ENCODE data around the gene DLAT.
"Not testable (repeated sequence)": the region's sequence is repeated elsewhere in the genome, so short reads cannot be mapped to it uniquely, and the experiment has no call there.

Gene DLAT

DNA sequence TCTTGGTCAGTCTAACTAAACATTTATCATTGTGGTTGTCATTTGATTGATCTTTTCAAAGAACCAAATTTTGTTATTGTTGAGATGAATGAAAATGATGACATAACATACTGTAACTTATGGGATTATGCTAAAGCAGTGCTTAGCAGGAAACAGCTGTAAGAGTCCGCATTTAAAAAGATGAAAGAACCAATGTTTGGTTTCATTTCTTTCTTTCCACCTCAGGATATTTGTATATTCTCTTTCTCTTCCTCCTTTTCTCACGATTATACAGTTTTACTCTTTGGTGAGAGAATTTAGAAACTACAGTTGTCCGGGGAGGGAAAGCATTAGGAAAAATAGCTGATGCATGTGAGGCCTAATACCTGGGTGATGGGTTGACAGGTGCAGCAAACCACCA lies 25.5 kb downstream of the DLAT start:
- DNase-seq, result no peak

DNA sequence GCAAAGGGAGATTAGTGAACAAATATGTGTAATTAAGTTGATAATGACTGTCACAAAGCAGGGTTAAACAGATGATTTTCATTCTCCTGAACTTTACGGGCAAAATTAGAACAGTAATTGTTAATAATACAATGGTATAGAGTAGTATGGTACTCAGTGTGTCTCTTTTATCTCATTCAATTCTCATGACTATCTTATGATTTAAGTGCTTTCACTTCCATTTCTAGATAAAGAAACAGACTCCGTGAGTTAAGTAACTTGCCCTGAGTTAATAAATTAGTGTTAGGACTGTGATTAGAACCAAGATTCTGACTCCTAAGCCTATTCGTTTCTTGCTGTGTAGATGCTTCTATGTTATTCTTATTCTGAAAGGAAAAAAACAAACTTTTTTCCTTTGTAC lies 26.6 kb downstream of the DLAT start:
- no peak for DNase-seq

DNA sequence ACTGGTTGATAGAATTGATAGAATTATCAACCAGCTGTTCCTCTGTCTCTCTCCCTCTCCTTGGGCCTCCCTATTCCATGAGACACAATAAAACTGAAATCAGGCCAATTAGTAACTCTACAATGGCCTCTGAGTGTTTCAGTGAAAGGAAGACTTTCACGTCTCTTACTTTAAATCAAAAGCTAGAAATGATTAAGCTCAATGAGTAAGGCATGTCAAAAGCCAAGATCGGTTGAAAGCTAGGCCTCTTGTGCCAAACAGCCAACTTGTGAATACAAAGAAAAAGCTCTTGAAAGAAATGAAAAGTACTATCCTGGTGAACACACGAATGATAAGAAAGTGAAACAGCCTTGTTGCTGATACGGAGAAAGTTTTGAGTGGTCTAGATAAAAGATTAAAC lies 32.0 kb downstream of the DLAT start:
- DNase-seq, result no peak

DNA sequence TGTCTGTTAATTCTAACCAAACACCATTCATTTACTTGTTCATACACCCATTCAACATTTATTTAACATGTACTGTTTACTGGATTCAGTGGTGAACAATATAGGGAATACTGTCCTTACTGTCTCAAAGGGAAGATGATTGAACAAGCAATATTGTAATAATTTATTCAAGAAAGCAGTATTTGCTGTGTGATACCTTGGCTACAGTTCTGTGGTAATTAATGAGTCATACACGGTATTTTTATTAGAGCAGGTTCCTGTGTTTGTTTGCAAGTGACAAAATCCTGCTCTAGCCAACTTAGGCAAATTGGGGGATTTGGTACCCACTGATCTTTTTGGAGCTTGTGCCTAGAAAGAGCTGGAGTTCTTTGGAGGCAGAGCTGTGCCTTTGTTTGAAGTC lies 32.9 kb downstream of the DLAT start:
- DNase-seq, result no peak

DNA sequence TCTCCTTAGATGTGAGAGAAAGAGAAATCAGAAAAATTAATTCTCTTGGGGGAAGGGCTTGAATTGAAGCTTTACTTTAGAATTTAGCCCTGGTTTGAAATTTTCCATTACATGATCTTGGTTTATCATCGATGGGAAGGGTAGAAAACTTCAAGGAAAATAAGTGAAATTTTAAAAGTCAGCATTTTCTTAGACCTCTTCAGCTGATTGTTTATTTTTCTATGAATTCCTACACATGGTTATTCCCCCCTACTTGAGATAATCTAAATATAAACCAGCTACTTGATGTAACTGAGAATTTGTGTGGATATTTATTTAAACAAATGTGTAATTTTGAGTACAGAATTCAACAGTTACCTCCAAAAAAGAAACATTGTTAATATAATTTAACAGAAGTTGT lies 37.7 kb downstream of the DLAT start:
- DNase-seq, result no peak

DNA sequence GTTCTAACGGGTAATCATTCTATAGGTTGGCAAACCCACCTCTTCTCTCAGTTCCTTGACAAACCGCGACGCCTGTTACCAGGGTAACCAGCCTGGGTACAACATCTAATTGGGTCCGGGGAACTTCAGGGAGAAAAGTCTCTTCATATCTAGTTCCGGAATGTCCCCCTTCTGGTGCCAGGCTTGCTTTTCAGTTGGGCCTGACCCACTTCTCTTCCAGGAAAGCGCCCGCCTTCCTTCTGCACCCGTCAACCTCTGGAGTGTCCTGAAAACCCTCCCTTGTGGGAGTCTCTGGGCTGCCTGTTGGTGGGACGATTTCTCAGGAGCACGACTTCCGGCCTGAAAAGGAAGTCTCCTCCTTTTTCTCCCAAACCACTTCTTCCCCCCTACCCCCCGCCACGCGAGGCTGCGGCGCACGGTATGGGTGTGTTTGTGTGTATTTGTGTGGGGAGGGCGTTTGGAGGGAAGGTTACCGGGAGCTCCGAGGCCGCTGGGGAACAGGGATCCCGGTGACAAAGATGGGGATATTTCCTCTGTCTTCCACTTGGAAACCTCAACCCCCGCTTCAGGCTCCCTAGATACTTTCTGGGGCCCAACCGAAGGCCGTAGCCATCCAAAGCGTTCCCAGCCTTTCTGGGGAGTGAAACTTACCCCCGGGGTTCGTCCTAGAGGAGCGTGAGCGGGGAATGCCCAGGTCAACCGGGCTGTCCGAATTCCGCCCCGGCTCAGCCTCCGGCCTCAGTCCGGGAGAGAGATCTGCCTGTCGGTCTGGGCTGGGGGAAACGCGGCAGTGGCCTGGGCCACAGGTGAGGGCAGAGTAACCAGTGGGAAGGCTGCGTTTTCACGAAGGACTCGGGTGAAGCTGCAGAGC lies 49.0 kb downstream of the DLAT start, which contains the start of the genes NKAPD1 and PIH1D2:
Gene NKAPD1 (plus strand): TSS at position 359 of the 871 bp plus-strand sequence. CDS start 1,276 bp downstream, outside the sequence.
Gene PIH1D2 (minus strand): TSS at position 77 of the 871 bp plus-strand sequence. CDS start 843 bp downstream, outside the sequence.
- DNase-seq, result peak; percentile 82 to 89

DNA sequence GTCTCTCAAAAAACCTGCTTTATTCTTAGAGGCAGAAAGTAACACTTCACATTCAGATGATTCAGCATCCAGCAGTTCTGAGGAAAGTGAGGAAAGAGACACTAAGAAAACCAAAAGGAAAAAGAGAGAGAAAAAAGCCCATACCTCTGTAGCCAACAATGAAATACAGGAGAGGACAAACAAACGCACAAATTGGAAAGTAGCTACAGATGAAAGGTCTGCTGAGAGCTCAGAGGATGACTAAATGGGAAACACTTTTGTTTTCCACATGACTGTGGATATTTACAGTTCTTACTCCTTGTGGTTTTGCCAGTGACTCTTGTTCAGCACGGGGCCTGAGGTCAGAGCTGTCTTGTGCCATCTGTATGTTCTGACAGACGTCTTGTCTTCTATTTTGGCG lies 57.5 kb downstream of the DLAT start:
- DNase-seq, result no peak

DNA sequence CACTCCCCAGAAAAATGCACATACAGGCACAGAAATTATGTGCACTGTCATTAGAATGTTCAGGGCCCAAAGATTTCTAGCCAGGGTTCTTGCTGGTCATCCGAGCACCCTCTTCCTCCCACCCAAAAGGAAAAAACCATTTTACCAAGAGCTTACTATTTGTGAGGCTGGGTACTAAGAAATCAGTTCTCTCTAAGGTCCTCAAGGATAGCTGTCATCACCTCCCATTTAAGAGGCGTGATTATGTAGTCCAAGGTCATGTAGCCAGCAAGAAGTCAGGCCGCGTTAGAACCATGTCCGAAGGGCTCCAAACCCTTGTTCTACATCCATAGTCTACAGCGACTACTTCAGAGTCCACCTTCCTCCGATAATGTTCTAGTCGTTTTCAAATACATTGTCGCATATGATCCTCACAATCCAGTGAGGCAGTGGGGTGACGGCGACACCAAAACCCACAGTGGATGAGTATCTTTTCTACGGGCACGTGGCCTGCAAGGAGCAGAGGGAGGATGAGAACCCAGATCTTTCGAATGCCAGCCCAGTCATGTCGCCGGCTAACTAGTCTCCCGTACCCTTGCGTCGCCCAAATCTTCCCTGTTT lies 60.7 kb downstream of the DLAT start:
- peak in 1 of 2 donors; percentile 31 for DNase-seq

DNA sequence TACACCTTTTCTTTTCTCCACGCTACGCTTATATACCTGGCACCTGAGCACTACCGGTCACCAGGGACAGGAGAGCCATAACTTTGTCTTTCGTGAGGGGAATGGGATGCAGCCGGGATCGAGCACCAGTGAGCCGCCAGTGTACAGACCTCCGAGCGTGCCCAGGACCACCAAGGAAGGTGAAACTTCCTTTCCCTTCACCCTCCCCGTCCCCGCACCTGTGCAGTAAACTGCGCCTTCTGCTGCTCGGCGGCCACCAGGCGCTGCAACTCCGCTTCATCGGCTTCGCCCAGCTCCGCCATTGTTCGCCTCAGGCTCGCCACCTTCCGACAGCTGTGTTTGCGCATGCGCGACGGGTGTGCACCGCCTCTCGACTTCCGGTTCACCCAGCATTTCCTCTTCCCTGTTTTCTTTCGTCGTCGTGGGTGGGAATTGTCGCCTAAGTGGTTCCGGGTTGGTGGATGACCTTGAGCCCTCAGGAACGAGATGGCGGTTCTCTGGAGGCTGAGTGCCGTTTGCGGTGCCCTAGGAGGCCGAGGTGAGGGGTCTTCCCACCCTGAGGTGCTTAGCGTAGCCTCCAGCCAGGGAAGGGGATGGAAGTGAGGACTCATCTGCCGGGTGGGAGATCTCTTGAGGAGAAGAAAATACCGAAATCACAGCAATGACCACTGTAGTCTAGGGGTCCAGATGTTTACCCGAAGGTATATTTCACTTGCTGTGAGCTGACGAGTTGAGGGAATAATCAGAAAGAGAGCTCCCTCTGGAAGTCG lies 61.4 kb downstream of the DLAT start, which contains the start of the genes SDHD and TIMM8B:
Gene SDHD (plus strand): TSS at position 452 of the 770 bp plus-strand sequence. CDS start 35 bp downstream, at position 487.
Gene TIMM8B (minus strand): TSS at position 335 of the 770 bp plus-strand sequence. CDS start 33 bp downstream, at position 302.
- DNase-seq, result peak; percentile 97 to 98

DNA sequence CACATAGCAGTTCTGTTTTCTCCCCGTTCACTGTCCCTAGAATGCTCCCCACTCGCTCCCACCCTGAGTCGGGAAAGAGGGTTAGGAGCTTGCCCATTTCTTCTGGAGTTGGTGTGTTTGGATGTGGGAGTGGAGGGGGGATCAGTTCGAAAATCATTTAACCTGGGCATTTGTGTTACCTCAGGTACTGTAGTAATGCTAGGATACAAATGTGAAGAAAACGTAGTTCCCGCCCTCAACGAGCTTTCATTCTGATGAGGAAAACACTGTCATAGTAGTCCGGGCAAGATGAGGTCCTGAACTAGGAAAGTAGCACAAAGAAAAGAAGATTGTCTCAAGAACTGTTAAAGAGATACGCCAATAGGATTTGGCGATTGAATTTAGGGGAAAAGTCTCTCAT lies 62.0 kb downstream of the DLAT start:
- no peak for DNase-seq

DNA sequence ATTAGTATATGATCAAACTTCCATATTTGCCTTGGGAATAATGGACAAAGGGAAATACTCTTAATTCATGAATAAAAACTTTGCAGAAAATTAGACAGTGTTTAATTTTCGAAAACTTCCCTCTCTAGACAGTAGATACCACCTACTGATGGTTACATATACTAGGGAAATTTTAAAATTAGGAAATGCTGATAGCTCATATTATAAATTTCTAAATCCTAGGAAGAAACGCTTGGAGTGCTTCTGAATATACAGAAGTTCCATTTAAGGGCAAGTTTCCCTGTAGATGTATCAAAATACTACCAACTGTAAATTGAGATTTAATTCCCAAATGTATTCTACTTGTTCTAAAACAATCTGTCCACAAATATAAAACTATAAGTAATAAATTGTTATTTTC lies 70.1 kb downstream of the DLAT start:
- DNase-seq, result not testable (repeated sequence)

DNA sequence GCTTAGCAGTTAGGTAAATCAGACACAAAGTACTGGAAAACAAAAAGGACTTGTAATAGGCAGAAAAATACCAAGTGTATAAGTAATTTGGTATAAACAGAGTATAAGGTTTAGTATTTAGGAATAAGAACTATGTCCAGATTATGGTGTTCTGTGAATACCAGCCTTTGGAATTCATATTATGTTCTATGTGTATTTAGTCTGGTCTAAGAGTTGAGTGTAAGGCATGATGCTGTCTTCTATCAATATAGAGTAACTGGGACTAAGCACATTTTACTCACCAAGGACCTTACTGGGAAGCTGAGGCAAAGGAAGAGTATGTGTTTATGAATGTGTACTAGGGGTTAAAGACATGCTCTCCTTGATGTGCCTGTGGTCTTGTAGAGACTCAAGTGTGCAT lies 71.0 kb downstream of the DLAT start:
- no peak for DNase-seq

DNA sequence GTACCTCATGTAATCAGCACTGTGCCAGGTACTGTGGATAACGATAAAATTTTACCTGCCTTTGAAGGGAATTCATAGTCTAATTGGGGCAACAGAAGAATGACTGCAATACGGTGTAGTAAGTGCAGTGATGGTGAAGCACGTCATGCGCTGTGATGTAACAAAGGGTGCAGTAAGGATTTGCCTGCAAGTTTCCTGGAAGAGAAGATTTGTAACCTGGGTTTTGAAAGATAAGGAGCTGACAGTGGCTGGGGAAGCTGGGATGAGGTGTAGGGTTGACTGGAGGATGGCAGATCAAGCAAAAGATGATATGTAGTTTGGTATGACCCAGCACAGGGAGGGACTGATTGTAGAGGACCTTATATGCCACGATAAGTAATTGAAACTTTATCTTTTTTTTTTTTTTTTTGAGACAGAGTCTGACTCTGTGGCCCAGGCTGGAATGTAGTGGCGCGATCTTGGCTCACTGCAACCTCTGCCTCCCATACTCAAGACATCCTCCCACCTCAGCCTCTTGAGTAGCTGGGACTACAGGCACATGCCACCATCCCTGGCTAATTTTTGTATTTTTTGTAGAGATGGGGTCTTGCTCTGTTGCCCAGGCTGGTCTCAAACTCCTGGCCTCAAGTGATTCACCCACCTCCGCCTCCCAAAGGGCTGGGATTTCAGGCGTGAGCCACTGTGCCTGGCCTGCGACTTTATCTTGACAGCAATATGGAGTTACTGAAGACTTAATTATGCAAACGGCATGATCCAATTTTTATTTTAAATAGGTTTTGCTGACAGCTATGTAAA lies 72.7 kb downstream of the DLAT start:
- DNase-seq, result no peak

DNA sequence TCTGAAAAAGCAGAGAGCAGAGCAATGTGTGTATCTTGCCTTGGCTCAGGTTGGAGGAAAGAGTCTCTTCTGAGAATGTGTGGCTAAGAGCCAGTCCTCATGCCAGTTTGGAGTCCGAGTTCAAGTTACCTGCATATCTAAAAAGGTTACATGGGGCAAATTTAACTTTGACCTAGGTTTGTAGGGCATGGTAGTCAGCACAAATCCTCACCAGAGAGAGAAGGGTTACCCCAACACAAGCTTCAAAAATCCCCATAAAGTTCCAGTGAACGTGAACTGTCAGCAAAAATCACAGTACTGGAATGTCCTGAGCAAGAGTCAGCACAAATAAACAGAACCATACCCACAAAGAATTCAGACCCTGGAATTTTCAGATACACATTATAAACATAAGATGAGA lies 75.3 kb downstream of the DLAT start:
- no peak for DNase-seq

DNA sequence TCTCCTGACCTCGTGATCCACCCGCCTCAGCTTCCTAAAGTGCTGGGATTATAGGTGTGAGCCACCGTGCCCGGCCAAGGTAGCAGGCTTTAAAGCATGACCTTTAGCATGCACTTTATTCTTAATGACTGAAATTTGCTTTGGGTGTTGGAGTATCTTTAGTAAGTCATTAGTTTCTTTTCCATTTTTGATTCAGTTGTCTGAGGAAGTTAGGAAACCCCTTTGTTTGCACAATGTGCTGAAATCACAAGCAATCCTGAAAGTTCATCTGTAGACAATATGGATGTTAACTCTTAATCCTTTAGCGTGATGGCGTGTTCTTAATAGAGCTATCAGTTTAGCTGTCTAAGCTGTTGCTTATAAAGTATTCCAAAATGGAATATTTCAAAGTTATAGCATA lies 78.2 kb downstream of the DLAT start:
- DNase-seq, result no peak

DNA sequence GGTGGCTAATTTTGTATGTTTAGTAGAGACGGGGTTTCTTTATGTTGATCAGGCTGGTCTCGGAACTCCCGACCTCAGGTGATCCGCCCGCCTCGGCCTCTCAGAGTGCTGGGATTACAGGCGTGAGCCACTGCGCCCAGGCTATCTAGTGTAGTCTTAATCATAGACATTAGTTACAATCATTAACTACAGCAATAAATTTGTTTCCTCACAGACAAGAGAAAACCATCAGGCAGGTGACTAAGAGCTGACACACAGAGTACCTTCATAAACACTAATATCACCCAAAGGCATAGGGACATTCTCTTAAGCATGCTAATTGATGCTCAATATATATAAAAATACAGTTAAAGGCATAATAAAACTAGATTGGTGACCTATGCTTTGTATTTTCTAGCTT lies 80.9 kb downstream of the DLAT start:
- no peak for DNase-seq
